C1 segment of cervical spinal cord (tissue), 14 donors: Measurements from ENCODE around the gene HOXB8.

Source experiments
- DNase-seq, 14 donors: peaks; one replicate each; lab custom pipeline; 2025; lab: John Stamatoyannopoulos, UW

HOXB8 gene

DNA sequence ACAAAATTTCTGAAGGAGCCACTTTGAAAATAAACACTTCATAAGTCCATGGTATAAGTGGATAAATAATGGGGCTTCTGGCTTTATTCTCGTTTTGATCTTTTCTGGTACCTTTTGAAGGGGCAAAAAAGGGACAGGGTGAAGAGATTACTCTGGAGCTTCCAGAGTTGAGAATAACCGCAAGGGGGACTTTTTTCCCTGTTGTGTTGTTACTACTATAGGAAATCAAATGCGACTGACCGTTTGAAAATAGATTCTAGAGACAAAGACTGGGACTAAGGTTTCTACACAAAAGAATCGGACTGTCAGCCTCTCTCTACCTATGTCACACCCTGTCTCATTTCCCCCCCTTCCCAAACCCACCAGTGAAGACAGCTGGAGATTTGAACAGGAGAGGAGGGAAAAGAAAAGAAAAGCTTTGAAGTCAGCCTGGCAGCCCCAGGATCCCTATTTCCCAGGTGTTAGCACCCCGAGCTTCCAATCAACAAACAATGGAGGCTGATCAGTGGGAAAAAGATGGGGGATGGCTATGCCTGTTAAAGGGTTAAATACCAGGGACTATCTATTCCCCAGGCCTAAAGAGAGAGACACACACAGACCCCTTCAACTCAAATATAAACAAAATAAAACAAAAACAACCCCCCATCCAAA, 45.3 kb downstream of the HOXB8 start:
- DNase-seq, result no peak

DNA sequence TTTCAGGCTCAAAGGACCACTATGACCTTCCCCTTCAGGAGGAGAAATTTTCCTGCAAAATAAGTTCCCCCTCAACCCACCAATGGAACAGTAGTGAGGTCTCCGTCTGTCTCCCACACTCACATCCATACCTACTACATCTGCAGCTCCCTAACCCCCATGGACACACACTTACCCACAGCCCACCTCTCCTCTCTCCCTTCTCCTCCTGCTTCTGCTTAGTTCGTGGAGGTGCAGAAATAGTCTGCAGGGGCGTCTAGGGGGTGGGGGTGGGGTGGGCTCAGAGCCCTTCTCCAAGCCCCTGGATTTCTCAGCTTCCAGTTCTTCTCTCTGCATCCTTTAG, 45.9 kb downstream of the HOXB8 start:
- no peak for DNase-seq

DNA sequence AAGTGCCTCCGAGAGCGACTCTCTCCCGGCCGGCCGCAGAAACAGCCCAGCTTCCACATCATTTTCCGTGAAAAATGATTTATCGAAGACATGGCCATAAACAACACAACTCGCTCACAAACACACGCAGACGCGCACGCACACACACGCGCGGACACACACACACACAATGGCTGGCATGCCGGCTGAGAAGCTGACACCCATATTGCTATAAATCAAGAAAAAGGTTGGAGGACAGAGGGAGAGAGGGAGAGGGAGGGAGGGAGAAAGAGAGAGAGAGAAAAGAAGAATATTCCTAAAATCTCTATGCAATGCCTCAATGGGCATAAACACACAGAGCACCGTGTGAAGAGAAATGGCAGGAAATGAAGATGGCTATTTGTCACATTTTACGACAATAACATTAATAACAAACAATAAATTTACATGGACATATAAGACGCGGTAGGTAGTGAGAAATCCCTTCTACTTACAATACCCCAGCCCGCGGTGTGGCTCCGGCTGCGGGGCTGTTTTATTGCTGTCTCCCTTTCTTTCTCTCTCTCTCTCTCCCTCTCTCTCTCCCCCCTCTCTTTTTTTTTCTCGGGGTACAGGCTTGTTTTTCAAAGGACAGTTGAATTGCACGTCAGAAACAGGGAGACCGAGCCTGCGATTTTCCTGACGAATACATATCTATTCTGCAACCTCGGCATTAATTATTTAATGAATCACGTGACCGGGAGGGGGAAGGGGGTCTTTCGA, 46.4 kb downstream of the HOXB8 start:
- no peak for DNase-seq

DNA sequence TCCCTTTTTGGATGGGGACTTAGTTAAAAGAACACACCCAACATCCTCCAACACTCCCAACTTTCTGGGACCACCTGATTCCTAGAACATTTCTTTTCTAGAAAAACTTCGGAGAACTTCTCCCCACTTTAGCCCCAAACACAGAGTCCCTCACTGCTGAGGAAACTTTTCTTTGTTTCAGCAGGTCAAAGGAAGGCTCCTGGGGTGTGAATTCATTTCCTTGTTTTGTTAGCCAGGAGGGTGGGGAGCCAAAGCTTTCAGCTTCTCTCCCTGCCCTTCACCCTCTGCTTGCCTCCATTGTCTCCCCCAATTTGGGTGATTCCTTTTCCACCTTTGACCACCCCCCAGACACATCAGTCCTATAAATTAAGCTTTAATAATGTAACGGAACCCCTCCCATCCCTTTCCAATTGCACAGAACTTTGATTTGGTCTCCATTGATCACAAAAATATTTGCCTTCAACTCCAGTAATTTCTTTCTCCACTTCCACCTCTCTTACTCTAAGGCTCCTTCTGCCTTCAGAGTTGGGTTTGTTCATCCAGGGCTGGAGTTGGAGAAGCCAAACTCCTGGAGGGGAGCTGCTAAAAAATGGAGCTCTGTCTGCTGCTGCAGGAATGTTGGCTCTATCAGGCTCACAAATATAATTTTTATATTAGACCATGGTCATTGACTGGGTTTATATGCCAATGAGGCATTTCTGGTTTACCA, 47.3 kb downstream of the HOXB8 start:
- no peak for DNase-seq

DNA sequence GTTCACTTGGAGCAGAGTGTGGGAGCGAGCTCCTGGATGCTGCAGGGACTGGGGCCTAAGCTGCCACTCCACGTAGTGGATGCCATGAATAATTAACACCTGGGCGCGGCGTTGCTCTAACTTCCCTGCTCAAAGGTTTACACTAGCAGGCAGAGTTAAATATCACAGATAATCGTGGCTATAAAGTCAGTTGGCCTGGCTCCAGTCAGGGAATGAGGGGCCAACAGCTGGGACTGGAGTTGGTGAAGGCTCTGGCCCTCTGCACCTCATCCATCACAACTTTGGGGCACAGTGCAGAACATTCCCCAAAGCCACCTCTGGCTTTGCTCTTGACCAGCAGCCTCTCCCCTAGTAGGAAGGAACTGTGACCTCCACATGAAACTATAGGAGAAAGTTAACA, 47.9 kb downstream of the HOXB8 start:
- no peak for DNase-seq

DNA sequence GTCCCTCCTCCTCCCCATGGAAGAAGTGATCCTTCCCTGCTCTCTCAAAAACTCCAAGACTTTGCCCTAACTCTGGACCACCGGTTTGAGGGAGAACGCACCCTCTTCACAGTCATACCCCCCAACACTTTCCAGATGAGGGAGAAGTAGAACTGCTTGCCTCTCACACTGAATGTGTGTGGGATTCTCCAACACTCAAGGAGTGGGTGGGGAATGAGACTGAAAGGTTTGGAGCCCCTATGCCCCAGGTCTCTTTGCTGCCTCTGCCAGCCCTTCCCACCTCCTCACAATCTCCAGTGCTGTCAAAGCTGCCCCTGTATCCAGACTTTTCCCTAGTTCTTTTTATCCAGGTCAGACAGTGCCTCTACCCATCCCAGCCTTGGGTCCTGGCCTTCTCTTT, 48.4 kb downstream of the HOXB8 start:
- no peak for DNase-seq

DNA sequence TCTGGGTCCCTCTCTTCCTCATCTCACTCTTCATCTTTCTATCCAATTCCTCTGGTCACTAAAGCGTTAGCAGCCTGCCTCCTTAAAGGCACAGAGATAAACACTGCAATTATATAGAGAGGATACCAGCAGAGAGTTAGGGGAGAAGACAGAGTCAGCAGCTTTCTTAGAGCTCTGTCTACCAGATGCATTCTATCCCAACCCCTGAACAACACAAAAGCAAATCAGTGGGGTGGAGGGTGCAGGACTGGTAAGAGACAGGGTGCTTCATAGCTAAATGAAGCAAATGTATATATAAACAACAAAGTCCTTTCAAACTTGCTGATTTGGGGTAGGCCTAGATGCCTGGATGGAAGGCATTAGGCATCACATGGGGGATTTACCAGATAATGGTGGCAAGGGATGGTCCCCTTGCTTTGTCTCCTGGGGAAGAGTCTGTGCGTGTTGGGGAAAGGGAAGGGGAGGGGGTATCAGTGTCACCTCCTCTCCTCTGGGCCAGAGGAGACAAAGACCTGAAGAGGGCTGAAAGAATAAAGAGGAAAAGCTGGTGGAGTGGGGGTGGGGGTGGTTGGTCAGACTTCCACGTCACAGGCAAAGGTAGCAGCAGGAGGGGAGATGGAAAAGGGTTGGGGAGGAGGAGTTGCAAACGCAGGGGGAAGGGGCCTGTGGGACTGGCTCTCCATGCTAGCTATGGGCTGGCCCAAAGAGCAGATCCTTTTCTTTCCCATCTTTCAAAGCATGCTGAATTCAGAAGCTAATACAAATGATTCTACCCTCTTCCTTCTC, 49.0 kb downstream of the HOXB8 start:
- DNase-seq, result no peak

DNA sequence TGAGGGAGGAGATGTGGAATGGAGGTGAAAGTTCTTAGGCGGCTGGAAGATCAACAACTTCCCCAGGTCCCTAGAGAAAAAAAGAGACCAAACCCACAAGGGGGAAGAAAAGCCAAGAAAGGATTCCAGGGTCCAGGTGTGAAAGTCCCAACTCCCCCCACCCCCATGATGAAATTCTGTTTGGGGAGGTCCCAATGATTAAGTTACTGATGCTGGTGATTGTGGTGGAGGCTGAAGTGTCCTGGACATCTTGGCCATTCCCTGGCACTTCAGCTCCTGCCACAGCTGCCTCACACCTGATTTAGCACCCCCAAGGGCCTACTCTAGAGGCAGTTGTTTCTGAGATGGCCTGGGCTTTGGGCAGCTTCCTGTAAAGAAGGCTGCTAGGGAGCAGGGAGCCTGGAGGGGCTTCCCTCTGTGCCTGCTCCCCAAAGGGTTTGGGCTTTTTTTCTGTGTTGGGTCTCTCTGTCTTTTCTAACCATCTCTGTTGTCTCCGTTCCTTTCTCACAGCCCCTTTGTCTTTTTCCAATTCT, 50.0 kb downstream of the HOXB8 start:
- DNase-seq, result no peak

DNA sequence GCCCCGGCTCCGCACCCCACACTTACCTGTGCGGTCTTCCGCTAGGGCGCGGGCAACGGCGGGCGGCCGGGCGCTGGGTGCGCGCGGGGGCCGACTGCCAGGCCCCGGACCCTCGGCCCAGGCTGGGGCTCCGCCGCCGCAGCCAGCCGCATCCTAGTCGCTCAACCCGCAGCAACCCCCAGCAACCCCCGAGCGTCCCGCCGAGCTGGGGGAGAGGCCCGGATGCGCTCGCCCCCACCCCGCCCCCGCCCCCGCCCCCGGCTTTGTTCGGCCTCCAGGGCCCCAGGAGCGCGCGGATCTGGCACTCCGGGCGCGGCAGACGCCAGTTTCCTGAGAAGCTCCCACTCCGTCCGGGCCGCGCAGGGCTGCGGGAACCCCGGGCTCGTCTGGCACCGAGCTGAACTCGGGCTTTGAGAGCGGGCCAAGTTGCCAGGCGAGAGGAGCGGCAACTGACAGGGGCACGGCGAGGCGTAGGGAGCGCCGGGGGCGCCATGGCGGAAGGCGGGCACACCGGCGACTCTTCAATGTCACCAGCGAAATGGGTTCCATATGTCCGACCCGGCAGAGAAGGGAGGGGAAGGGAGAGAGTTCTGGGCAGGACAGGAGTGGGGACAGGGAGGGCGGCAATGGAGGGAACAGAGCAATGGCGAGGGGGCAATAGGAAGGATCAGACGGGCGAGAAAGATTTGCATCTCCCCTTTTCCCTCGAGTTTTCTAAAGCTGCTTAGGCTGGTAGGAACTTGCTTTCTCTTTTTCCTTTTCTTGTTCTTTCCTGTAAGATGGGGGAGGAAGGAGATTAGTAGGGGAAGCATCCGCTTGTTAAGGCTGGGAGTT, 50.7 kb downstream of the HOXB8 start:
- DNase-seq, result peak in 3 of 14 donors; percentile 27 to 39 (median 32)

DNA sequence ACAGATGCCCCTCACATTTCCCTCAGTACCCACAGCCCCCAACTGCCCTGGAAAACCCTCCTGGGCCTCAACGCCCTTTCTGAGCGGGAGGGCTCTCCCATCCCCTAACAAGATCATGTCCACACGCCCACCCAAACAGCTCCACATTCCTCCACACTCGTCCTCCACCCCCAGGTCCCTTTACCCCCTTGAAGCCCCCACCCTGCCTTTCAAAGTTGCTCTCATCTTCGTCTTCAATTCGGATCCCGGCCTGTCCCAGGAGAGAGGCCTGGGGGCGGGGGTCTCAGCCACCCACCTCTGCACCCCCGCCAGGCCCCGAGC, 51.3 kb downstream of the HOXB8 start:
- no peak for DNase-seq

DNA sequence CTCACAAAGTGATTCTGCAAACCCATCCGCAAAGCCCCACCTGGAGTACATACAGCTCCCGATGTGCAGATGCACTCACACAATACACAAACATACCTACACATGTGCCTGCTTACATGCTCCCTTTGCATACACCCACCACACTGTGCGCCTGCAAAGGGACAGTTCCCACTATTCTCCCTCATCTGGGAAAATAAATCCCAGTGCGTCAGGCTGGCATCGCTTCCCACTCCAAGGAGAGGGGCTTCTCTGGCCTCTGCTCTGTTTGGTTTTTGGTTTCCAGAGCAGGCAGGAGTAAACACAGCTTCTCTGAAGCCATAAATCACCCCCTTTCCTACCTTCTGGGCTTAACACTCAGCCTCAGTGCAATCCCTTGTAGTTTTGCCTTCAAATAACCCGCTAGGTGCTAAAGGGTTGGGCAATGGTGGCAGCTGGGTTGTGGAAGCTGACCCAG, 51.7 kb downstream of the HOXB8 start:
- no peak for DNase-seq

DNA sequence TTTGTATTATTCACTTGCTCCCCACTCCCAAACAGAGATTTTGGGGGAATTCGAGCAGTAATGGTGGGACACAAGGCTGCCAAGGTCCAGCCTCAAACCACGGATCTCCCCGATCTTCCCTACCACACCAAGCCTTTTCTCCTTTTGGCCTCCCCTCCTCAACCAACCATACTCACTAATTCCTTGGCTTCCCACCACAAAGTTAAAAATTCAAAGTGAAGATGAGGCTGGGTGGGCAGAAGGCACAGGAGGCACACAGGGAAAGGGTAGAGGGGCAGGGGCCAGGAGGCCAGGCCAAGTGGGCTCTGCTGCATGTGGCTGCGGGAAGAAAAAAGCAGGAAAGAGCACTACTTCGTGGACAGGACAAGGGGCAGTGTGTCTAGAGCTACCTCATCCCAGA, 52.2 kb downstream of the HOXB8 start:
- no peak for DNase-seq
